HG03095 (cell line): ENCODE data around the gene ALDH3B2.
"Not testable (repeated sequence)": the region's sequence is repeated elsewhere in the genome, so short reads cannot be mapped to it uniquely, and the experiment has no call there.

Experiments
- ATAC-seq: cut with Tn5 transposase; IDR thresholded peaks from one replicate; pipeline ENCODE4 v1.9.1; 2021; ENCODE audit warnings: moderate library complexity; ENCODE audit not compliant: unreplicated experiment

ALDH3B2 gene

GRCh38 chr11:67674442-67674871 is at the start of gene ALDH3B2:
ALDH3B2 (minus strand) TSS chr11:67674623; CDS start chr11:67666935, 7,688 bp downstream.
- ATAC-seq = no peak

DNA sequence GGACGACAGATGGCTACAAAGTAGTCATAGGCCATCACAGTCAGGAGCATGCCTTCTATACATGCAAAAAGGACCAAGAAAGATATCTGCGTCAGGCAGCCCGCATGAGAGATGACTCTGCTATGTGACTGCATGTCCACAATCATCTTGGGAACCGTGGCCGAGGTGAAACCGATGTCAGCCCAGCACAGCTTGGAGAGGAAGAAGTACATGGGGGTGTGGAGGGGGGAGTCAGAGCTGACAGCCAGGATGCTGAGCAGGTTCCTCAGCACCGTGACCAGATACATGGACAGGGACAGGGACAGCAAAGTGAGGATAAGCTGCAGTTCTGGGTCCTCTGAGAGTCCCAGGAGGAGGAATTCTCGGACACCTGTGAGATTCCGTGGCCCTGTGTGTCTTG is 48.6 kb upstream of the ALDH3B2 start:
- ATAC-seq = not testable (repeated sequence)

GRCh38 chr11:67716226-67716625 is 41.8 kb upstream of the ALDH3B2 start:
- ATAC-seq = not testable (repeated sequence)

DNA sequence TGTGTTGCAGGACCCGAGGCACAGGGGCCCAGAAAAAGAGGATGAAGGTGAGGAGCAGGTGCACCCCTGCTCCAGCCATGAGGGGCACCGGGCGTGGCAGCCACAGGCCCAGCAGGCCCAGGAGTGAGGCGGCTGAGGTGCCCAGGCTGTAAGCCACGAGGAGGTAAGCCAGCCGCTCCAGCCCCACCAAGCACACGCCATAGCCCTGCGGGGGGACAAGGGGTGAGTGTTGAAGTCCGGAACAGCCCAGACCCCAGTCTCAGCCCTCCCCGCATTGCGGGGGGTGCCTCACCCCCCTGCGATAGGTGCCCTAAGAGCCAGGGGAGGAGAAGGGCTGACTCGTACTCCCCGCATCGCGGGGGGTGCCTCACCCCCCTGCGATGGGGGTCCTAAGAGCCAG is 41.4 kb upstream of the ALDH3B2 start:
- not testable (repeated sequence) for ATAC-seq

GRCh38 chr11:67713892-67714509 is 39.6 kb upstream of the ALDH3B2 start:
- not testable (repeated sequence) for ATAC-seq

- ATAC-seq = not testable (repeated sequence)
These were observed 37.3 kb upstream of the ALDH3B2 start for GRCh38 chr11:67711676-67712075.

DNA sequence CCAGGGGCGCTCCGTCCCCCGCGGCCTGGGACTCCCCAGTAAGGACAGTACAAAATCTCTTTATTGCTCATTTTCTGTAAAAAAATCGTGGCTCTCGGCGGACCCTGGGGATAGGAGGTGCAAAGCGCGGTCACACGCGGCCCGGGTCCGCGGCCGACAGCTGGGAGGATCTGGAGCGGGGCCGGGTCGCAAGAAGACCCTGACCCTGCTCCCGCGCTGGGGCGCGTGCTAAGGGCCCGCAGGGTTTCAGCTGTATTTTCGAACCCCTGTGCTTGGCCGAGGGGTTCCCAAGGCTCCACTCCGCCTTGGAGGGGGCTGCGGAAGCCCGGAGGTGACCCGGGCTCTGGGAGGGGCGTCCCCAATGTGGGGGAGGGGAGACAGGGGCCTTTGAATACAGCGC is 36.8 kb upstream of the ALDH3B2 start:
- ATAC-seq = not testable (repeated sequence)

DNA sequence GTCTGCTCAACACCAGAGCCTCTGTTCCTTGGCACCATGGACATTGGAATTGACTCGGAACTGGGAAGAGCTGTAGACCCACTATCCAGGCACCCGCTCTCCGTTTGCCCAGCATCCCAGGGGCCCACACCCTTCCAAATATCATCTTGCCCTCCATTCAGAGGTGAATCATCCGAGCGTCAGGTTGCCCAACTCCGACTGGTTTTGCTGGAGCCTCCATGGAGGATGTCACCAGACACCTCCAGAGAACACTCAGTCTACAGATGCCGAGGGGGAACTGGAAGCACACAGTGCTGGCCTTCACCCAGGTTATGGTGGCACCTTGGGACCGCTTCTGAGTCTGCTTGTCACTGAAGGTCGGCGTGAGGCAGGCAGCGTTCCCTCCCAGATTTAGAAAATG is 35.4 kb upstream of the ALDH3B2 start:
- not testable (repeated sequence) for ATAC-seq

DNA sequence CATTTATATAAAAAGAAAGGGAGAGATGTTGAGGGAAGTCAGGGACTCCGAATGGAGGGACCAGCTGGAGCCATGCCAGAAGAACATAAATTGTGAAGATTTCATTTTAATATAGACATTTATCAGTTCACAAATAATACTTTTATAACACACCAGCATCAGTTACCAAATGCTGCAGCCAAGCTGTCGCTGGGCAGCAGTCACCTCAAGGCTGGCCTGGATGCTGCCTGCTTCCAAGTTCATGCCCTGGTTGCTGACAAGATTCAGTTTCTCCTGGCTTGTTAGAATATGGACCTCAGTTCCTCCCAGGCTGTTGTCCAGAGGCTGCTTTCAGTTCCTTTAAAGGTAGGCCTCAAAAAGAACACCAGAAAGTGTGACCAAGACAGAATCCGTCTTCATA is 30.8 kb upstream of the ALDH3B2 start:
- no peak for ATAC-seq

DNA sequence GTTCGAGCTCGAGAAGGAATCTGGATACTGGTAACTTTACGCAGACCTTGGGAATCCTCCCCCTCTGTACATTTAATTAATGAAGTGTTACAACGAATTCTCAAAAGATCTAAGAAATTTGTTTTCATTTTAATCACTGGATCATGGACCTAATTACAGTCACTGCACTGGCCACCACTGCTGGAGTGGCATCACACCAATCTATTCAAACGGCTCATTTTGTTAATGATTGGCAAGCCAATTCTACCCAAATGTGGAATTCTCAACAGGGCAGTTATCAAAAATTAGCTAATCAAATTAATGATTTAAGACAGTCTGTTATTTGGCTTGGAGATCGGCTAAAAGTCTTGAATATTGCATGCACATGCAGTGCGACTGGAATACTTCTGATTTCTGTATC is 30.1 kb upstream of the ALDH3B2 start:
- ATAC-seq = no peak

DNA sequence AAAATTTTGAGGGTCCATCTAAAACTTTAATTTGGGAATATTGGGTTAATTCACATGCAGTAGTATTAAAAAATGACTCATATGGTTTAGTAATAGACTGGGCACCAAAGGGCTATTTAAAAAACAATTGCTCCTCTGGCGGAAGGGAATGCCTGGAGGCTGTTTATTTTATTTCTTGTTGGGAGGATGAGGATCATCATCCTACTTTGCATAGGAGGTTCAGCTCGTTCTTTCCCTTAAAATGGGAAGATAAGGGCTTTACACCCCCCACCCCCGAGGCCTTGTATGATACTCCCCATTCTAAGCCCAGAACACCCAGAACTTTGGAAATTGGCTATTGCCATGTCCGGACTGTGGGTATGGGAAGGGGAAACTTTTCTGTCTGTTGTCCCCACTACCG is 29.3 kb upstream of the ALDH3B2 start:
- ATAC-seq = not testable (repeated sequence)

DNA sequence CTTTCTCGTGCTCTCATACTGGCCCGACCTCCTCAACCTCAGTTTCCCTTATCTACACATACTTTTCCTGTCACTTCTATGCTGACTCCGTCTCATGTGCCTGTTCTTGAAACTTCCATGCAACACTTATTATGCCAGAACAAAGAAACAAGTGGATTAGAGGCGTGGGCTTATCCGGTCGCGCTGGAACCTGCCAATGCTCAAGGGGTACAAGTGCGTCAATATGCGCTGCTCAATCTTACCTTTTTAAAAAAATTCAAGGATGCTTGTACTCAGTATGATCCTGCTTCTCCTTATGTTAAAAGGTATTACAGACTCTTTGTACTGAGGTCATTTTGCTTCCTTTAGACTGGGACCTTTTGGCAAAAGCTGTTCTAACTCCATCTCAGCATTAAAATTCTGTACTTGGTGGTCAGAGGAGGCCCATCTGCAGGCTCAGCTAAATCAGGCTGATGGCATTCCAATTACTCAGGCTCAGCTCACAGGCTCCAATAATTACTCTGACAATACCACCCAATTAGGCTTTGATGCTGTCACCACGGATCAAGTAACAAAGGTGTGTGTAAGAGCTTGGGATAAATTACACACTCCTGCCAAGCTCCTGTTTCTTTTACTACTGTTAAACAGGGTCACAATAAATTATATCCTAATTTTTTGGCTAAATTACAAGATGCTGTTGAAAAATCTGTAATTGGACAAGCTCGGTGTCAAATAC is 26.3 kb upstream of the ALDH3B2 start:
- ATAC-seq = no peak

DNA sequence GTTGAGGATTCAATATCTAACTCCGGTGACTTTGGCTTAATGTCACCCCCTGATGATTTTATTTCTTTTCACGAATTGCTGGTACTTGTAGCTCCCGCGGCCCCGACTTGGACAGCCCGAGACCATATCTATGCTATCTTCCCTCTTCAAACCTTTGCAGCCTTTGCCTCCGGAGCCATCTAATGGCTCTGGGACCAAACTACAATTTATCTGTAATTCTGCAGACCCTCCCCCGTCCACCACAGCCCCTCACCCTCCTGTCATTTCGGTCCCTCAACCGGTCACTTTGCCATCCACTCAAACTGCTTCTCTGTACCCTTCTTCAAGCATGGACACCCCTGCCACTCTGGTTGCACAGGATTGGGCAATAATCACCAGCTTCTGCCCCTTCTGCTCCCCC is 25.7 kb upstream of the ALDH3B2 start:
- ATAC-seq = no peak

DNA sequence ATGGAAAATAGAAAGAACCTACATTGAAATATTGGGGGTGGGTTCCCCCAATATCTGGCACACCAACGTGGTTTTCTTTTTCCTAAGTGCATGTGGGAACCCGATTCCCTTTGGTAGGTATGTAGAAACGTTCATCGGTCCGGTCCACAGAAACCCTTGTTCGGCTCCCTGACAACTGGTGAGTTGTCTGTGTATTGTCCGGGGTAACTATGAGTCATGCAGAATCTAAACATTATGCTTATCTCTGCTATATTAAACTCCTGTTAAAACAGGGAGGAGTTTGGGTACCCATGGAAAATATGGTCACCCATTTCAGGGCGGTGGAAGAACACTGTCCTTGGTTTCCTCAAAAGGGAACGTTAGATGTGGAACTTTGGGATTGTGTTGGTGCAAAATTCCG is 25.1 kb upstream of the ALDH3B2 start:
- no peak for ATAC-seq

GRCh38 chr11:67698247-67698646 is 23.8 kb upstream of the ALDH3B2 start:
- ATAC-seq = no peak

- no peak for ATAC-seq
These were observed 23.4 kb upstream of the ALDH3B2 start for GRCh38 chr11:67697846-67698245.

DNA sequence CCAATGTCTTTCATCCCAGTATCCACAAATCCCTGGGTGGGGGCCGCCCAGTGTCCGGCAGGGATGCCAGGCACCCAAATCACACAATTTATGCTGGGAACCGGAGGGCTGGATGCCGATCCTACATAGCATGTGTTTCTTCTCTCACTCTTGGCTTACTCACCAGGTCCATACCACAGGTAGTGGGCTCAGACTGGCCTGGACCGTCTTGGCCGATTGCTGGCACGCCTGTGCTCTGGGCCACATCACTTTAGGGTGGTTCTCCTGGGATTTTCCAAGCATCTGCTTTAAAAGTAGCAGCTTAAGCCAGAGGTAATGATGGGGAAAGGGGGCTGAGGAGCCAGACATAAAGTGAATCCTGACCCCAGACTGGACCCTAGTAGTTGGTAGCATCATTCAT is 22.6 kb upstream of the ALDH3B2 start:
- no peak for ATAC-seq

DNA sequence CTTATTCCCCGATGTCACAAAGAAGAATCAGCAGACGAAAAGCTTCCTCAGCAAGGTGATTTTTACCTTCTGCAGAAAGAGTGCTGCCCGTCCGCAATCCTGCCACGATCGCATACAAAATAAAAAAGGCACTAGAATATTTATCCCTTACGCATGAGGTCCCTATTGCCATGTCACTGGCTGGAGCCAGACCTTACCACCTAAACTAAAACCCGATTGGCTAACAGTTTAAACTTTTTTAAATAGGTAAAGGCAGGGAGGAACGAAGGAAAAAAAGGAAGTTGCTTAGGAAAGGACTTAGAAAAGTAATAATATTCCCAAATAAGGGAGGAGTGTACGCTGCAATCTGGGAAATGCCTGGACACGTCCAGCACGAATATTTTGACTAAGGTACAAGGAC is 21.2 kb upstream of the ALDH3B2 start:
- ATAC-seq = no peak

DNA sequence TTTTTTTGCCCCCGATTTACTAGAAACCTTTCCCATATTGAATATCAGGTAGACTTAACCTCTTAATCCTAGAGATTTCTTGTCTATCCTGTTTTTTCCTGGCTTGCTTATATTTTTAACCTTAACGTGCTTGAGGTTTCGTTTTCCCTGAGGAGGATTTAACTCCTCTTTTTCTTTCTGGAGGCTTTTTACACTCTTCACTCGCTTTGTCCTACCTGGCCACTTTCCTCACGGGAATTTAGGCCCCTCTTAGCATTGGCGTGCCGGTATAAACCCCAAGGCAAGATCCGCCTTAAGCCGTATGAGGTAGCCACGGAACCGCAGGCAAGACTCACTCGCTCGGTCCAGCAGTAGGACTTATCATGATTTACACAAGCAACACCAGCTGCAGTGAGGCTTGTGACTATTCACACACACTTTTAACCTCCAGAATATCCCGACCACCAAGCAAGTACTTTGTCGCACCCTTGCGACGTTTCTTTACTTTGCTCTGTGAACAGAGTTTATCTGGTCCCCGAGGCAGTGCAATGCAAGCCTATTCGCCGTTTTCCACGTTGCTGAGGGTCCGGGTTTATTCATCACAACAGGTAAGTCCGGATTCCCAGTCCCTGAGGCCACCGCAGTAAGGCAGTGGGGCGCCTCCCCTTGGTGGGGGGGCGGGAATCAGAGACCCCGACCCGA is 20.6 kb upstream of the ALDH3B2 start:
- no peak for ATAC-seq

GRCh38 chr11:67691149-67691548 is 16.7 kb upstream of the ALDH3B2 start:
- ATAC-seq = no peak

DNA sequence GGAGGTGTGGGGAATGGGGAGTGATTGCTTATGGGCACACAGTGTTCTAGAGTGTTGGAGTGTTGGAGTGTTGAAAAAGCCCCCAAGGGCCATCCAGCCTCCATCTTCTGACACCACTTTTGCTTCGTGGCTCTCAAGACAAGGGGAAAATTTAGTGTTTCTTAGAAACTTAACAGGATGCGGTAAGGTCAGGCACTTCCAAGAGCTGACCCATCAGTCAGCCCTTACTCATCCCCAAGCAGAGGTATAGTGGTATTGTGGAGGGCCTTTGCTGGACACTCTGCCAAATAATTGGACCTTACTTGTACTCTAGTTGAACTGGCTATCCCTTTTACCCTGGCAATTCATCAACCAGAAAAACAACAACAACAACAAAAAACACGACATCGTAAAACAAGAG is 14.8 kb upstream of the ALDH3B2 start:
- no peak for ATAC-seq

DNA sequence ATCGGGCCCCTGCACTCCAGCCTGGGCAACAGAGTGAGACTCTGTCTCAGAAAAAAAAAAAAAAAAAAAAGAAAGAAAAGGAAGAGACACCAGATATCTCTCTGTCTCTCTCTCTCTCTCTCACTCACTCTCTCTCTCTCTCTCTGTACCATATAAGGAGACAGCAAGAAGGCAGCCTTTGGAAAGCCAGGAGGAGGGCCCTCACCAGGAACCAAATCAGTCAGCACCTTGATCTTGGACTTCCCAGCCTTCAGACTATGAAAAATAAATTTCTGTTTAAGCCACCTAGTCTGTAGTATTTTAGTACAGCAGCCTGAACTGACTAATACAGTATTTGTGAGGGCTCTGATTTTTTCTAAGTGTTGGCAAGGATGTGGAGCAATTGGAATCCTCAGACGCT is 13.6 kb upstream of the ALDH3B2 start:
- ATAC-seq = no peak
